ENCODE measurements around the gene RASSF3. TPM values are rescaled to one million over a fixed set of nuclear protein-coding genes. Genes with fewer than 3 reads are reported as not detected.
A peak's percentile ranks its signal among the peaks of the same experiment; 100 is the strongest.

The RASSF3 gene
- total RNA-seq, 1 donor from 2014 or later = 31.8 TPM

DNA sequence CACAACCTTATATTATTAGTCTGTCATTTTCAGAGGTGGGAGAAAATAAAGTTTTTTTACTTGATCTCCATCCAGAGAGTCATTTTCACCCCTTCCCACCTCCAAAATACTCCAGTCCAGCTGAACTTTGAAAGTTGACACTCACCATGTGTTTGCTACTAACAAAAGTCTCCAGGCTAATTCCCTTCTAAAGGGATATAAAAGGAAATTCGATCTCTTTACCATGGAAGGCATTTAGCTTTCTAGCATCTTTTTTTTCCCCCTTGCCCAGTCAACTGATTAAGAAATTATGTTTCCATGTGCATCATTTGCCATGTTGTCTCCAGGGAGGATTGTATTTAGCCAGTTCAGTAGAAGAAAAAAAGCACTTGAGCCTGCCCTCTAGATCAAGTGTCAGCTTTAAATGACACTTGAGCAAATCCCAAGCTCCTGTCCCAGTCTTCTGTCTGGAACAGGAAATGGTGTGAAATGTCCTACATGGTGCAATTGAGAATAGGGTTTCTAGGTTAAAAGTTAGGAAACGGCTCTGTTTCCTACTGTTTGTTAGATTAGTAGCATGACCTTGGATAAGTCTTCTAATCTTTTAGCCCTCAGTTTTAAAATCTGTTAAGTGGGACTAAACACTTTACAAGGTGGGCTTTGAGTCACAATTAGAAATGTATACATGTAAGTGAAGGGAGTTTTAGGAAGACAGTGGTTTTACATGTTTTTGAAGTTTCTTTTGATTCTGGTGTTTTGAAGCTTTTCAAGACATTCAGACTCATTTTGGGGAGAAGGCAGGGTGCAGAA lies 81.7 kb downstream of the RASSF3 start:
- Mint-ChIP-seq H3K9me3 (no peaks in the 10 kb centered on the region), H3K27ac (peak overlapping the region; percentile 62), H3K36me3 (peaks cover 19% of the 10 kb centered on the region), H3K4me1 (ENCODE audit: unreplicated experiment) (peaks cover 59% of the 10 kb centered on the region), H3K27me3 (no peaks in the 10 kb centered on the region), H3K4me3 (peak overlapping the region; percentile 71)
- DNase-seq (ENCODE audit: extremely low spot score, unreplicated experiment) = no peak
- TF ChIP-seq, protein P1, sequence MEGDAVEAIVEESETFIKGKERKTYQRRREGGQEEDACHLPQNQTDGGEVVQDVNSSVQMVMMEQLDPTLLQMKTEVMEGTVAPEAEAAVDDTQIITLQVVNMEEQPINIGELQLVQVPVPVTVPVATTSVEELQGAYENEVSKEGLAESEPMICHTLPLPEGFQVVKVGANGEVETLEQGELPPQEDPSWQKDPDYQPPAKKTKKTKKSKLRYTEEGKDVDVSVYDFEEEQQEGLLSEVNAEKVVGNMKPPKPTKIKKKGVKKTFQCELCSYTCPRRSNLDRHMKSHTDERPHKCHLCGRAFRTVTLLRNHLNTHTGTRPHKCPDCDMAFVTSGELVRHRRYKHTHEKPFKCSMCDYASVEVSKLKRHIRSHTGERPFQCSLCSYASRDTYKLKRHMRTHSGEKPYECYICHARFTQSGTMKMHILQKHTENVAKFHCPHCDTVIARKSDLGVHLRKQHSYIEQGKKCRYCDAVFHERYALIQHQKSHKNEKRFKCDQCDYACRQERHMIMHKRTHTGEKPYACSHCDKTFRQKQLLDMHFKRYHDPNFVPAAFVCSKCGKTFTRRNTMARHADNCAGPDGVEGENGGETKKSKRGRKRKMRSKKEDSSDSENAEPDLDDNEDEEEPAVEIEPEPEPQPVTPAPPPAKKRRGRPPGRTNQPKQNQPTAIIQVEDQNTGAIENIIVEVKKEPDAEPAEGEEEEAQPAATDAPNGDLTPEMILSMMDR (conservative IDR thresholded peaks at IDR 0.05) = no peak

DNA sequence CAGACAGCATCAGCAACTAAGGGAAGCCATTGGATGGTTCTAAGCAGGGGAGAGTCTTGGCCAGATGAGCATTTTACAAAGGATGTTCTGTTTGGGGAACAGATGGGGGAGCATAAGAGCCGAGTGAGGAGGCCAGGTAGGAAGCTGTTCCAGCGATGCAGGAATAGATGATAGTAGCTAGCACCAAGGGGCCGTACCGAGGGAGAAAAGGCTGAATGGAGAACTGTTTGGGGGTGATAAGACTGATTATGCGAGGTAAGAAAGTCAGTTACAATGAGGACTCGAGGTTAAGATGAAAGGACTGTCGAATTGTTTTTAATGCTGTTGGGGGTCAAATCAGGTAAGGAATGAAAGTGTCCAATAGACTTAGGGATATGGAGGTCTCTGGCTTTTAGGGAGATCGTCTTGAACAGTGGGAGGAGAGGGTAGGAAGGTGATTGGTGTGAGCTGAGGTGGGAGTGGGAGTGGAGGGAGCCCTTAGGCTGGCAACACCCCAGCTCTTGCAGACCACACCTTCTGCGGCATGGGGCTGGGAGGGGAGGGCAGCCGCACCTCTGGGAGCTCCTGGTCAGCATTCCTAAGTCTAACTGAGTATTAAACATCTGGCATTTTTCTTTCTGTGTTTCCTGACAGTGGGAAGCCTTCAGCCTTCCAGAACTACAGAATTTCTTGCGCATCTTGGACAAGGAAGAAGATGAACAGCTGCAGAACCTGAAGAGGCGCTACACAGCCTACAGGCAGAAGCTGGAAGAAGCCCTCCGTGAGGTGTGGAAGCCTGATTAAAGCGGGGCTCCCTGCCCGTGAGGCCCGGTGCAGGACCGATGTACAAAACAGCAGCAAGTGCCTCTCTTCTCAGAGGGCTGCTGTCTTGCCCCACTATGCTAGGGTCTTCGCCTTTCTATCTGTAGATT lies 84.1 kb downstream of the RASSF3 start:
- Mint-ChIP-seq H3K4me1 (ENCODE audit: unreplicated experiment) (peaks cover 41% of the 10 kb centered on the region), H3K4me3 (peak overlapping the region; percentile 4), H3K9me3 (no peaks in the 10 kb centered on the region), H3K27ac (peak overlapping the region; percentile 22), H3K27me3 (no peaks in the 10 kb centered on the region), H3K36me3 (peaks cover 16% of the 10 kb centered on the region)
- TF ChIP-seq, protein P1 (conservative IDR thresholded peaks at IDR 0.05) = no peak
- DNase-seq (ENCODE audit: extremely low spot score, unreplicated experiment) = no peak

- Mint-ChIP-seq H3K9me3 (no peaks in the 10 kb centered on the region), H3K4me3 (no peak overlapping the region), H3K27ac (no peak overlapping the region), H3K36me3 (peaks cover 21% of the 10 kb centered on the region), H3K4me1 (ENCODE audit: unreplicated experiment) (peaks cover 42% of the 10 kb centered on the region), H3K27me3 (no peaks in the 10 kb centered on the region)
- TF ChIP-seq, protein P1 (conservative IDR thresholded peaks at IDR 0.05) = no peak
- DNase-seq (ENCODE audit: extremely low spot score, unreplicated experiment) = no peak
Measured at GRCh38 chr12:64695550-64695949, 85.3 kb downstream of the RASSF3 start.

DNA sequence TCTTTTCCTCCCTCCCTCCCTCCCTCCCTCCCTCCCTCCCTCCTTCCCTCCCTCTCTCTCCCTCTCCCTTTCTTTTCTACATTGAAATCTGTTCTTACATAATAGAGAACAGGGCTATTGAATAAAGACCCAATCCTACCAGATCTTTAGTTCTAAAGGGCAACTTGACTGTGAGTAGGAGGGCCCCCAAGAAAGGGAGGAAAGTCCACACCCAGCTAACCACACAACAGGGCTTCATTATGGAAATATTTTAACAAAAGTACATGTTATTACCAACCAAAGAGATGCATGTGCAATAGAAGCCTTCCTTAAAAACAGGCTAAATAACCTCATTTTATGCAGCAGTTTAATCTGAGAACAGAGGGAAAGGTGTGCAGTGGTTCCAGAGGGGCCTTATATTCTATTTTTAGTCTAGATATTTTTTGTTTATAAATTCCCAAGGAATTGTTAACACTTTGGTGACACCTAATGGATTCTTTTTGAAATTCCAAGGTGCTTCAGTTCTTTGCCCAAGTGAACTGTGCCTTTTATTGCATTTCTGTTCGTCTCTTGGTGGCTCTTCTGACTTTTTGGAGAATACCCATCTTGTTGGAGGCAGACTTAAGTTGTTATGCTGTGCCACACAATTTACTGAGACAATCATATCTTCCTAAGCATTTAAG lies 85.9 kb downstream of the RASSF3 start:
- H3K27ac Mint-ChIP-seq = no peak overlapping the region
- DNase-seq (ENCODE audit: extremely low spot score, unreplicated experiment) = no peak
- H3K36me3 Mint-ChIP-seq = peaks cover 20% of the 10 kb centered on the region
- TF ChIP-seq, protein P1 (conservative IDR thresholded peaks at IDR 0.05) = peak; percentile 64
- no peak overlapping the region for H3K4me3 Mint-ChIP-seq
- H3K4me1 Mint-ChIP-seq (ENCODE audit: unreplicated experiment) = peaks cover 47% of the 10 kb centered on the region
- no peaks in the 10 kb centered on the region for H3K9me3 Mint-ChIP-seq
- no peaks in the 10 kb centered on the region for H3K27me3 Mint-ChIP-seq

- H3K27me3 Mint-ChIP-seq = no peaks in the 10 kb centered on the region
- no peak overlapping the region for H3K27ac Mint-ChIP-seq
- TF ChIP-seq, protein P1 (conservative IDR thresholded peaks at IDR 0.05) = no peak
- peaks cover 8% of the 10 kb centered on the region for H3K36me3 Mint-ChIP-seq
- peaks cover 28% of the 10 kb centered on the region for H3K4me1 Mint-ChIP-seq (ENCODE audit: unreplicated experiment)
- no peak for DNase-seq (ENCODE audit: extremely low spot score, unreplicated experiment)
- no peak overlapping the region for H3K4me3 Mint-ChIP-seq
- H3K9me3 Mint-ChIP-seq = no peaks in the 10 kb centered on the region
Measured at GRCh38 chr12:64699504-64700115, 89.3 kb downstream of the RASSF3 start.
